AG04449 (cell line): ENCODE data around the gene SMCP.
A peak's percentile ranks its signal among the peaks of the same experiment; 100 is the strongest.

Source experiments
- CTCF ChIA-PET: fragments of 350-600 bp; formaldehyde crosslinking; extraction: SDS; loops from one replicate; lab custom pipeline; 2021; ENCODE audit warnings: antibody characterized with exemption; lab: Yijun Ruan, JAX
- POLR2A ChIA-PET: fragments of 400-600, 350-600 bp; formaldehyde crosslinking; extraction: SDS; loops from one replicate; lab custom pipeline; 2020; ENCODE audit warnings: antibody characterized with exemption, inconsistent platforms; lab: Yijun Ruan, JAX
- DNase-seq: peaks from one replicate; pipeline ENCODE4 v3.0.0-alpha.2; 2010; ENCODE audit warnings: low read depth, low spot score
- H3K4me3 ChIP-seq: 2 replicates; pipeline ENCODE4 v1.5.1; 2011; ENCODE audit warnings: low read depth, mild to moderate bottlenecking, control low read depth, low read length
- TF ChIP-seq, protein P1 (sequence below): IDR thresholded peaks from one replicate; pipeline ENCODE4 v1.5.1; 2011; ENCODE audit warnings: mild to moderate bottlenecking, moderate library complexity, low read length, control low read depth, inconsistent platforms; ENCODE audit not compliant: insufficient read depth; ENCODE audit errors: missing control alignments

Gene SMCP

DNA sequence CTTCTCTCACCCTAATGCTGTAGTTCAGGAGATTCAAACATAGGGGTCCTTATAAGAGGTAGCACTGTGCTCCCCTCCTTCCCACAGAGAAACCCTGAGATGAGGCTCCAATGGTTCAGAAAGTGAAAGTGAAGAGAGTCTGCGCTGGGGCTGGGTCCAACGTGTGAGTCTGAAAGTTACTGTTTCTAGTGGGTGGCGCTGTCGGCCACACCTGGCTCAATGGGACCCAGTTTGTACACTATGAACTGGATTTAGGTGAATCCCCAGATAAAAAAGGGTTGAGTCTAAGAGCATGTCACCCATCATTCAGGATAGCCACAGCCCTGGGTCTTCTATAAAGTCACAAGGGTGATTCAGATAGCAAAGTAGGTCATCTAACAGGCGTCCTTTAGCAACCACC lies 2.8 kb downstream of the SMCP start:
- no peak overlapping the region for H3K4me3 ChIP-seq
- TF ChIP-seq, protein P1, sequence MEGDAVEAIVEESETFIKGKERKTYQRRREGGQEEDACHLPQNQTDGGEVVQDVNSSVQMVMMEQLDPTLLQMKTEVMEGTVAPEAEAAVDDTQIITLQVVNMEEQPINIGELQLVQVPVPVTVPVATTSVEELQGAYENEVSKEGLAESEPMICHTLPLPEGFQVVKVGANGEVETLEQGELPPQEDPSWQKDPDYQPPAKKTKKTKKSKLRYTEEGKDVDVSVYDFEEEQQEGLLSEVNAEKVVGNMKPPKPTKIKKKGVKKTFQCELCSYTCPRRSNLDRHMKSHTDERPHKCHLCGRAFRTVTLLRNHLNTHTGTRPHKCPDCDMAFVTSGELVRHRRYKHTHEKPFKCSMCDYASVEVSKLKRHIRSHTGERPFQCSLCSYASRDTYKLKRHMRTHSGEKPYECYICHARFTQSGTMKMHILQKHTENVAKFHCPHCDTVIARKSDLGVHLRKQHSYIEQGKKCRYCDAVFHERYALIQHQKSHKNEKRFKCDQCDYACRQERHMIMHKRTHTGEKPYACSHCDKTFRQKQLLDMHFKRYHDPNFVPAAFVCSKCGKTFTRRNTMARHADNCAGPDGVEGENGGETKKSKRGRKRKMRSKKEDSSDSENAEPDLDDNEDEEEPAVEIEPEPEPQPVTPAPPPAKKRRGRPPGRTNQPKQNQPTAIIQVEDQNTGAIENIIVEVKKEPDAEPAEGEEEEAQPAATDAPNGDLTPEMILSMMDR: no peak
- ChIA-PET POLR2A (no interaction called here), CTCF (no interaction called here)
- no peak for DNase-seq

DNA sequence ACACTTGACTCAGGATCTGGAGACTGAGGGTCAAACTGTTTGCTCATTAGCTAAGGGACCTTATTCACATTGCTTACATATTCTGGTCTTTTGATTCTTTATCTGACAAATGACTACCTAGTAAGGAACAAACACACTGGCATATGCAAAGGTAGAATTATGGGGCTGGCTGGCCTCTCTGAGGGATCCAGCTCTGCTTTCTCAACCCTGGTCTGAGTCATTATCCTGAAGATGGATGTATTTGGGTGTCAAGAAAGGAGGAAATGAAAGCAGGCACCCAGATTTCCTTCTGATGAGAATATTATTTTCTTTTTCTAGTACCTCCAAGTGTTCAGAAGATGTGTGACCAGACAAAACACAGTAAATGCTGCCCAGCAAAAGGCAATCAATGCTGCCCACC lies 6.0 kb downstream of the SMCP start:
- H3K4me3 ChIP-seq: no peak overlapping the region
- no peak for DNase-seq
- POLR2A ChIA-PET: no interaction called here
- CTCF ChIA-PET: interaction anchor here (1.1 to 1.2 kb wide), 3 partner anchors 8 to 42 kb away, joined by 3 to 10 read pairs (median 4); no protein-coding TSS in a partner anchor
- TF ChIP-seq, protein P1: no peak

DNA sequence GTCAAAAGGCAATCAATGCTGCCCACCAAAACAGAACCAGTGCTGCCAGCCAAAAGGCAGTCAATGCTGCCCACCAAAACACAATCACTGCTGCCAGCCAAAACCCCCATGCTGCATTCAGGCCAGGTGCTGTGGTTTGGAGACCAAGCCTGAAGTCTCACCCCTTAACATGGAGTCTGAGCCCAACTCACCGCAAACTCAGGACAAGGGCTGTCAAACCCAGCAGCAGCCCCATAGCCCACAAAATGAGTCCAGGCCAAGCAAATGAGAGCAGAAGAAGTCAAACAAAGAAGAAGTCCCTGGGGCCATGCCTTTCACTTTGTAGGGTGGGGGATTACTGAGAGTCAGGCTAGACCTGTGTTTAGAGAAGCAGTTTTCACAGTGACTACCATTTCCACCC lies 6.4 kb downstream of the SMCP start:
- H3K4me3 ChIP-seq: no peak overlapping the region
- ChIA-PET POLR2A (no interaction called here), CTCF (interaction anchor here (0.9 to 6.2 kb wide), 4 partner anchors 9 to 41 kb away, joined by 3 to 42 read pairs (median 4); no protein-coding TSS in a partner anchor)
- no peak for DNase-seq
- TF ChIP-seq, protein P1: no peak

DNA sequence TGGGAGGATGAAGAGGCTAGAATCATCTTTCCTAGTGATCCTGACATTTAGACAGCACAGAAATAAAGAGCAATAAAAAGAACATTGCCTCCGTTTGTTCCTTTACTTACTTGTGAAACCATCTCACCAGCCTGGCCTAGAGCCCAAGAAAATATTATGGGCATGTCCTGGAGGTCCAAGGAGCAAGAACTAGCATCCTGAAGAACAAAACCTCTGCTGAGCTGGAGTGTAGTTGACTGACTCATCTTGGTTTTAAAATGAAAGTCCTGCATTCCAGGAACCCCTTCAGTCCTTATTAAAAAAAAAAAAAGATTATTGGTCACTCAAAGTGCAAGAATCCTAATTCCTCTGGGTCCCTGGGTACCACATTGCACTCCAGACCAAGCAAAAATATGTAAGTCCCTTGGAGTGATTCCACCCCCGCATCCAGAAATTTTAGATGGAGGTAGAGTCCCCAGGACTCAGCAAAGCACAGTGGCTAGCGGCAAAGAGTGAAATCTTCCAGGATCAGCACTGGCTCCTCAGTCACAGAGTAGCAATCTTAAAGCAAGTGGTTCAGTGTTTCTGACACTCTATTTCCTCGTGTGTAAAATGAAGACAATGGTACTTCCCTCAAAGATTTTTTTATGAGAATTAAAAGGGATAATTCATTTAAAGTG lies 7.0 kb downstream of the SMCP start:
- CTCF ChIA-PET: interaction anchor here (0.9 to 6.2 kb wide), 3 partner anchors 9 to 41 kb away, joined by 3 to 42 read pairs (median 3); no protein-coding TSS in a partner anchor
- TF ChIP-seq, protein P1: no peak
- no peak overlapping the region for H3K4me3 ChIP-seq
- DNase-seq: peak; percentile 60
- POLR2A ChIA-PET: no interaction called here

DNA sequence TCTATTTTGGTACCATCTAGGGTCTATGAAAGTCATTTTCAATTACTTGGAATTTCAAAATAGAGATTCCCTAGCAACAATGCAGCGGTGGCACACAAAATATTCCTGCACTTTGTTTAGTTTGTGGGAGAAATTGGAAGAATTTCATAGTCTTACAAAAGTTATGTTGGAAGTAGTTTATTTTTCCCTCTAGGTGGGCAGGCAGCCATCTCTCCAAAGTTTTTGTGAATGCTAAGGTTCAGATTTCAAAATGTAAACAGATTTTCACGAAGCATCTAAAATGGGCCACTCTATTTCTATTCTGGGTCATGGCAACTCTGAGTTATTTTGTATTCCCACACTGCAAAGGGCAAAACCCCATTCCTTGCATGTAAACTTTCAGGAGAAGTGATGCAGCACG lies 8.0 kb downstream of the SMCP start:
- CTCF ChIA-PET: interaction anchor here (2.9 to 6.2 kb wide), 2 partner anchors 15 to 39 kb away, joined by 13 to 42 read pairs; no protein-coding TSS in a partner anchor
- peak; percentile 17 for DNase-seq
- POLR2A ChIA-PET: no interaction called here
- TF ChIP-seq, protein P1: no peak
- no peak overlapping the region for H3K4me3 ChIP-seq

DNA sequence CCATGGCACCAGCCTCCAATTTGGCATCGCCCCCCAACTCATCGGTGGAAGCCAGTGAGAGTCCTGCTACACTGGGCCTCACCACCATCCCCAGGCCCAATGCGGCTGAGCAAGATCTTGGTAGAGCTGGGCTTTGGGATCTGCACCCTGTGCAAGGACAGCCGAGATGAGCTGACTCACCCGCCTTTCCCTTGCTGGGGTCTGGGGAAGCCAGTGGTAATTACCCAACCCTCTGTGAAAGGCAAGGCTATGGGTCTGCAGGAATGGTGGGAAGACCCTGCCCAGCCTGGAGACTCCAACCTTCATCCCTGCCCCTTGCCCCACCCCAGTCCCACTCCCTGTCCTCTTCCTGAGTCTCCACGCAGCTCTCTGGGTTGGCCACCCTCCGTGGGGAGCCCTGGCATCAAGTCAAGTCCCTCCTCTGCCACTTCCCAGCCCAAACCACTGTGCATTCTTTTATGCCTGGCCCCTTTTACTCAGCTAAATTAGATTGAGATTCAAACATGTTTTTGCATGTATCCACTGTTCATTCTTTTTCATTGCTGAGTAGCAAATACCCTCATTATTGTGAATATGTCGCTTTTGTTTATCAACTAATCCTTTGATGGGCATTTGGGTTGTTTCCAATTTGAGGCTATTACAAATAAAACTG lies 8.8 kb downstream of the SMCP start:
- CTCF ChIA-PET: interaction anchor here (1.0 to 6.2 kb wide), 3 partner anchors 10 to 39 kb away, joined by 4 to 42 read pairs (median 13); no protein-coding TSS in a partner anchor

More for the DNA sequence above, 8.8 kb downstream of the SMCP start:
- no peak overlapping the region for H3K4me3 ChIP-seq
- POLR2A ChIA-PET: no interaction called here
- TF ChIP-seq, protein P1: no peak
- DNase-seq: no peak
